IPS-20b (cell line): Measurements from ENCODE around the gene UNC93B1.

Source experiments
- H3K27ac ChIP-seq: one replicate; pipeline ENCODE4 v1.5.1; 2013; ENCODE audit warnings: low read length
- H3K27me3 ChIP-seq: 2 replicates; pipeline ENCODE4 v1.6.1; 2013; ENCODE audit warnings: mild to moderate bottlenecking, low read length, inconsistent platforms; ENCODE audit not compliant: insufficient read depth
- H3K36me3 ChIP-seq: 2 replicates; pipeline ENCODE4 v1.6.1; 2013; ENCODE audit warnings: low read depth, mild to moderate bottlenecking, inconsistent platforms, low read length, moderate library complexity; ENCODE audit not compliant: insufficient read depth
- H3K4me1 ChIP-seq: 2 replicates; pipeline ENCODE4 v1.6.1; 2013; ENCODE audit warnings: mild to moderate bottlenecking, control low read depth, inconsistent platforms, low read length, moderate library complexity; ENCODE audit not compliant: insufficient read depth
- H3K4me3 ChIP-seq: 2 replicates; pipeline ENCODE4 v1.5.1; 2013; ENCODE audit warnings: mild to moderate bottlenecking, low read length, inconsistent platforms
- H3K9ac ChIP-seq: 2 replicates; pipeline ENCODE4 v1.6.1; 2013; ENCODE audit warnings: low read depth, mild to moderate bottlenecking, inconsistent platforms, low read length, moderate library complexity
- H3K9me3 ChIP-seq: 2 replicates; pipeline ENCODE4 v1.6.1; 2013; ENCODE audit warnings: mild to moderate bottlenecking, low read depth, low read length, inconsistent platforms; ENCODE audit not compliant: insufficient read depth

The UNC93B1 gene

DNA sequence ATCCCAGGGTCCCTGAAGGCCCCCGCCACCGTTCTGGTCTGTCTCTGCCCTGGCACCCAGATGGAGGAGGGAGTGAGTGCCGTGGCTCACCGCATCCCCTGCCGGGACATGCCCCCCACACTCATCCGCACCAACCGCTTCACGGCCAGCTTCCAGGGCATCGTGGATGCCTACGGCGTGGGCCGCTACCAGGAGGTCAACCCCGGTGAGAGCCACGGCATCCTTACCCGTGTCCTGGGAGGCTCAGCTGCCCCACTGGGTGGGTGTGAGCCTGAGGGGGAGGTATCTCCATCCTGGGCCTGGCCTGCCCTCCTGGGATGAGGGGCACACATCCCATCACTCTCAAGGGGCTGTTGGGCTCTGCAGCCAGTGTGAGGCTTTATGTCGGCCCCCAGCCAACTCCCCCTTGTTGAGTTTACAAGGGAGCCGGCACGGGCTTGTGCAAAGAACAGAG, 41.0 kb upstream of the UNC93B1 start:
- H3K36me3 ChIP-seq: no peaks in the 10 kb centered on the region
- no peak overlapping the region for H3K27ac ChIP-seq
- no peaks in the 10 kb centered on the region for H3K9me3 ChIP-seq
- H3K9ac ChIP-seq: no peak overlapping the region
- H3K27me3 ChIP-seq: no peaks in the 10 kb centered on the region
- H3K4me1 ChIP-seq: peaks cover 3% of the 10 kb centered on the region; the same call in 1 of the 2 replicates
- no peak overlapping the region for H3K4me3 ChIP-seq

DNA sequence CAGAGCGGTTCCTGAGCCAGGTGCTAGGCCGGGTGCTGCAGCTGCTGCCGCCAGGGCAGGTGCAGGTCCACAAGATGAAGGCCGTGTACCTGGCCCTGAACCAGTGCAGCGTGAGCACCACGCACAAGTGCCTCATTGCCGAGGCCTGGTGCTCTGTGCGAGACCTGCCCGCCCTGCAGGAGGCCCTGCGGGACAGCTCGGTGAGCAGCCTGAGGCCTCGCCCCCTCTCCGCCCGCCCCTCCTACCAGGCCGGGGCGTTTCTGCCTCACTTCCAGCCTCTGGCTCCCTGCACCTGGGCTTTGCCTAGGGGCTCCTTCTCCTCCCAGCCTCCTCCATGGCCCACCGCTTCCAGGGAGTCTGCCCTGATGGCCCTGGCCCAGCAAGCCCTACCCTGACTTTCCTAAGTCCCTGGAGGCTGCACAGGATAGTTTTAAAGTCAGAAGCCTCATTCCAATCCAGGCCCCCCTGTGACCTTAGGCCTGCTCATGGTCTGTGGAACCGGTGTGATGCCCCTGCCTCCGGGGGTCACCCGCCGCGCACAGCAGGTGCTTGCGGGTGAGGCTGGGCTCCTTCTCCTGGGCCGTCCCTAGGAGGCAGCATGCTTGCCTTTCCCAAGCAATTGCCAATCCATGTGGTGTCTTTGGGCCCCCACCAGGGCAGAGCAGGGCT, 40.4 kb upstream of the UNC93B1 start:
- no peaks in the 10 kb centered on the region for H3K36me3 ChIP-seq
- H3K27ac ChIP-seq: no peak overlapping the region
- H3K4me1 ChIP-seq: peaks cover 4% of the 10 kb centered on the region; the same call in 1 of the 2 replicates

DNA sequence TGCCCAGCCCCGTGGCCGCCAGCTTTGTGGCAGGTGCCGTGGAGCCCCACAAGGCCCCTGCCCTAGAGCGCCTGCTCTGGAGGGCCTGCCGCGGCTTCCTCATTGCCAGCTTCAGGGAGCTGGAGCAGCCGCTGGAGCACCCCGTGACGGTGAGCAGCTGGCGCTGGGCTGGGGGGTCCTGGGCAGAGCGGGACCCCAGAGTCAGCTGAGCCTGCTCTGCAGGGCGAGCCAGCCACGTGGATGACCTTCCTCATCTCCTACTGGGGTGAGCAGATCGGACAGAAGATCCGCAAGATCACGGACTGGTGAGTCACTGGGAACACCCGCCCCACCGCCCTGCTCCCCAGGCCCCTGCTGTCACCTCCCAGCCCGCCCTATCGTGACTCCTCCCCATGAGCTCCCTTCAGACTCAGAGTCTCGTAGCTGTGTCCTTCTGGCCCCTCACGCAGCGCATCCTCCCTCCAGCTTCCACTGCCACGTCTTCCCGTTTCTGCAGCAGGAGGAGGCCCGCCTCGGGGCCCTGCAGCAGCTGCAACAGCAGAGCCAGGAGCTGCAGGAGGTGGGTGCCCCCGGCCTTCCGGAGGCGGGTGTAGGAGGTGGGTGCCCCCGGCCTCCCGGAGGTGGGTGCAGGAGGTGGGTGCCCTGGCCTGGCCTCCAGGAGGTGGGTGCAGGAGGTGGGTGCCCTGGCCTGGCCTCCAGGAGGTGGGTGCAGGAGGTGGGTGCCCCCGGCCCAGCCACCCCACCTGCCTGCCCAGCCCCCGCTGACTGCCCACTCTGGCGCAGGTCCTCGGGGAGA, 39.6 kb upstream of the UNC93B1 start:
- Histone ChIP-seq H3K36me3 (no peaks in the 10 kb centered on the region), H3K27me3 (no peaks in the 10 kb centered on the region), H3K9ac (no peak overlapping the region), H3K4me3 (no peak overlapping the region), H3K27ac (no peak overlapping the region), H3K4me1 (peaks cover 4% of the 10 kb centered on the region; the same call in 1 of the 2 replicates), H3K9me3 (no peaks in the 10 kb centered on the region)

More for the DNA sequence above, 40.4 kb upstream of the UNC93B1 start:
- no peak overlapping the region for H3K4me3 ChIP-seq
- H3K9ac ChIP-seq: no peak overlapping the region
- H3K9me3 ChIP-seq: no peaks in the 10 kb centered on the region
- H3K27me3 ChIP-seq: no peaks in the 10 kb centered on the region

DNA sequence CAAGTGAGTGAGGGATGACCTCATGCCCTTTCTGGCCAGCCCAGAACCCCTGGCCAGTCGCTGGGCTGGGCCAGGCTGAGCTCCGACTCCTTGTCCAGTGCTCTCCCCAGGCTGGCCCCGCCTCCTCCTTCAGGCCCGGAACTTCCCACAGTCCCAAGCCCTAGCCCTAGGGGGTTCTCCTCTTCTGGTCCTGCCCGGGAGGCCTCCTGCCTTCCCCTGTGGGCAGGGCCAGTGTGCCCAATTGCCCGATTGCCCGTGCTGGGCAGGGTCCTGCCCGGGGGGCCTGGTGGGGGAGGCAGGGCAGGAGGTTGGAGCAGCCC, 39.1 kb upstream of the UNC93B1 start:
- peaks cover 4% of the 10 kb centered on the region; the same call in 1 of the 2 replicates for H3K4me1 ChIP-seq
- H3K9ac ChIP-seq: no peak overlapping the region
- no peaks in the 10 kb centered on the region for H3K36me3 ChIP-seq
- no peaks in the 10 kb centered on the region for H3K9me3 ChIP-seq
- no peak overlapping the region for H3K27ac ChIP-seq
- no peak overlapping the region for H3K4me3 ChIP-seq
- H3K27me3 ChIP-seq: no peaks in the 10 kb centered on the region

DNA sequence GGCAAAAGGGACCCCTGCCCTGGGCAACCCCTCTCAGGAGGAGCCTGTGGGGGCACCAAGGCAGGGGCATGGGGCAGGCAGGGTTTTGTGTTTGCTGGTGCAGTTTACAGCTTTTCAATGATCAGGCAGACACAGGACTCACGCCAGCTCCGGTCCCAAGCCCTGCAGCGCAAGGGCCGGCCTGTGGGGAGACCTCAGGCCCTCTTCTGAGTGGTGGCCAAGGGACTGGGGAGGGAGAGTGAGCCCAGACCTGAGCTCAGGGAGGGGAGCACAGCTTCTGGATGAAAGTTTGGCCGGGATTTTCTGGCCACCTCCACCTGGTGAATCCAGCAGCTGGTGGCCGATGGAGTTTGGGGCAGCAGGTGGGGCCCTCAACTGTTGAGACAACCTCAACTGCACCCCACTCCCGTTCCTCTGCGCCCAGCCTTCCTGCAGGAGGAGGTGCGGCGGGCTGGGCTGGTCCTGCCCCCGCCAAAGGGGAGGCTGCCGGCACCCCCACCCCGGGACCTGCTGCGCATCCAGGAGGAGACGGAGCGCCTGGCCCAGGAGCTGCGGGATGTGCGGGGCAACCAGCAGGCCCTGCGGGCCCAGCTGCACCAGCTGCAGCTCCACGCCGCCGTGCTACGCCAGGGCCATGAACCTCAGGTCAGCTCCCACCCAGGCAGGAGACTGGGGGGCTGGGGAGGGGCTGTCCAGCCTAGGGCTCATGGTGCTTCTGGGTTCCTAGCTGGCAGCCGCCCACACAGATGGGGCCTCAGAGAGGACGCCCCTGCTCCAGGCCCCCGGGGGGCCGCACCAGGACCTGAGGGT, 38.5 kb upstream of the UNC93B1 start:
- no peaks in the 10 kb centered on the region for H3K36me3 ChIP-seq
- H3K27ac ChIP-seq: no peak overlapping the region
- H3K9me3 ChIP-seq: no peaks in the 10 kb centered on the region
- H3K4me3 ChIP-seq: no peak overlapping the region
- H3K9ac ChIP-seq: no peak overlapping the region
- no peaks in the 10 kb centered on the region for H3K27me3 ChIP-seq
- H3K4me1 ChIP-seq: peaks cover 4% of the 10 kb centered on the region; the same call in 1 of the 2 replicates

DNA sequence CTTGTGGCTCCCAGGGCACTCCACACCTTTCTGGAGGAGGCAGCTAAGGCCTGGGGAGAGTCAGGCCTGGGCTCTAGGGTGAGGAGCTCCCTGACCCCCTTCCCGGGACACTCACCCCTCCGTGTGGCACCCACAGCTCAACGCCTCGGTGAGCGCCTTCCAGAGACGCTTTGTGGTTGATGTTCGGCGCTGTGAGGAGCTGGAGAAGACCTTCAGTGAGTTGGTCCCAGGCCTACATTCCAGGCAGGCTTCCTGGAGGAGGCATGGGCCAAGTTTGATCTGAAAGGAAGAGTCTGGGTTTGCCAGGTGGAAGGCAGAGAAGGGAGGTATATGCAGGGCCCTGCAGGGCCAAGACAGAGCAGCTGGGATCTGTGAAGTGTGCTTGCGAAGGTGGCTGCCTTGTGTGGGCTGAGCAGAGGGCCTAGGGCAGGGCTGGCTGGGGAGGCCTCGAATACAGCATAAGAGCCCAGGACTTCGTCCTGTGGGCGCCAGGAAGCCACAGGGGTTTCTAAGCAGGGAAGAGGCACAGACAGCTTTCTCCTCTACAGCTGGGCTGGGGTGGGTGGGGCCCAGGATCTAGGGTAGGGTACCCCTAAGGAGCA, 37.8 kb upstream of the UNC93B1 start:
- Histone ChIP-seq H3K27me3 (no peaks in the 10 kb centered on the region), H3K27ac (no peak overlapping the region), H3K4me3 (no peak overlapping the region), H3K4me1 (peaks cover 4% of the 10 kb centered on the region; the same call in 1 of the 2 replicates), H3K9ac (no peak overlapping the region), H3K9me3 (no peaks in the 10 kb centered on the region), H3K36me3 (no peaks in the 10 kb centered on the region)

DNA sequence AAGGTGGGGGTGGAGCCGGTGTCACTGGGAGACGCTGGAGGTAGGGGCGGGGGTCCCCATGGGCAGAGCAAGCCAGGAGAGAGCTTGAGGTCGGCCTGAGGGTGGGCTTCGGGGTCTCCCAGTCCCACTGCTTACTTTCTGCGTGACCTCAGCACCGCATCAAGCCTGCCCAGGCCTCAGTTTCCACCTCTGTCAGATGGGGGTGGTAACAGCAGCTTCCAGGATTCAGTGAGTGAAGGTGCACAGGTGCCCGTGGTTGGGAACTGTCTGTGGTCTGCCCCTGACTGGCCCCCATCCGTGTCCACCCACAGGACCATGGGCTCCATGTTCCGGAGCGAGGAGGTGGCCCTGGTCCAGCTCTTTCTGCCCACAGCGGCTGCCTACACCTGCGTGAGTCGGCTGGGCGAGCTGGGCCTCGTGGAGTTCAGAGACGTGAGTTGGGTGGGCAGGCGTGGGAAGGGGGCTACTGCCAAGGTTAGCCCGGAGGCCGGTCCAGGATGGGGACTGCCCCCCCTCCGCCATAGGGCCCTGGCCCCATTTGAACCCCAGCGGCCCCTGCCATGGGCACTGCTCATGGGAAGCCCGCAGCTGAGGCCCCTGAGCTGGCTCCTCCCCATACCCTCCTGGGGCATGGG, 37.2 kb upstream of the UNC93B1 start:
- H3K36me3 ChIP-seq: no peaks in the 10 kb centered on the region
- H3K27me3 ChIP-seq: no peaks in the 10 kb centered on the region
- H3K27ac ChIP-seq: no peak overlapping the region
- H3K4me3 ChIP-seq: no peak overlapping the region
- peaks cover 4% of the 10 kb centered on the region; the same call in 1 of the 2 replicates for H3K4me1 ChIP-seq
- no peak overlapping the region for H3K9ac ChIP-seq
- no peaks in the 10 kb centered on the region for H3K9me3 ChIP-seq

DNA sequence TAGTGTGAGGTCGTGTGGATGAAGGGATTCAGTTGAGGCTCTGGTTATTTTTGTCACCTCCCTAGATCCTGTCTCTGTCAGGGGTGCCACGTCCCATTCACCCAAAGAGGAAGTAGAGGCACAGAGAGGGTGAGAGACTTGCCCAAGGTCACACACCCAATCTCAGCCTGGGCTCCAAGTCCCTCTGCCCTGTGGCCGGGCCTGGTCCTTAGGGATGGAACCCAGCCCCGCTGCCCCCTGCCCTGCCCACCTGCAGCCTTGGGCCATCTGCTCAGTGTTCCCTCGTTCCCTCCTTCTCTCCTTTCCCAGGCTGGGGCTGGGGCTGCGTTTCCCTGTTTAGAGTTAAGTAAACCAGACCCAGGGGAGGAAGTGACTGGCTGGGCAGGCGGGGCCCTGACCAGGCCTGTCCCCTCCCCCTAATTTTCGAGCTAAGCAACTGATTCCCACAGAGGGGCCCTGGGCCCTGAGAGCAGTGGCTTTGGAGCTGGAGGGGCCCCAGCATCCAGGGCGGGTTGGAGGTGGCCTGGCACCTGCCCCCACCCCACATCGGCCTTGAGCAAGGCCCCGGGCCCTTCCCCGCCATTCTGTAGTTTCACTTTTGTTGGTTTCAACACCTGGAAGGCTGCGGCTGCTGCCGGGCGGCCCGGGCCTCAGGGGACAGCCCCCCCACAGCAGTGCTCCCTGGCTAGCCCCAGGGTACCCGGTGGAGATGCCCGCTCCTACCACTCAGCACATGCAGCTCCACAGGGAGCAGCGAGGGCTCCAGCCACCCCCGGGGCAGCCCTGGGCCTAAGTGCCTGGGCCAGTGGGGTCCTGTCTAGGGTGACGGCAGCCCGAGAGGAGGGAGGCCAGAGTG, 36.4 kb upstream of the UNC93B1 start:
- Histone ChIP-seq H3K27ac (peak overlapping the region; percentile 55), H3K9me3 (no peaks in the 10 kb centered on the region), H3K36me3 (peaks cover 3% of the 10 kb centered on the region; the same call in 1 of the 2 replicates), H3K4me1 (peaks cover 4% of the 10 kb centered on the region; the same call in 1 of the 2 replicates), H3K4me3 (no peak overlapping the region), H3K27me3 (no peaks in the 10 kb centered on the region), H3K9ac (peak overlapping the region; percentile 16; the same call in 1 of the 2 replicates)

DNA sequence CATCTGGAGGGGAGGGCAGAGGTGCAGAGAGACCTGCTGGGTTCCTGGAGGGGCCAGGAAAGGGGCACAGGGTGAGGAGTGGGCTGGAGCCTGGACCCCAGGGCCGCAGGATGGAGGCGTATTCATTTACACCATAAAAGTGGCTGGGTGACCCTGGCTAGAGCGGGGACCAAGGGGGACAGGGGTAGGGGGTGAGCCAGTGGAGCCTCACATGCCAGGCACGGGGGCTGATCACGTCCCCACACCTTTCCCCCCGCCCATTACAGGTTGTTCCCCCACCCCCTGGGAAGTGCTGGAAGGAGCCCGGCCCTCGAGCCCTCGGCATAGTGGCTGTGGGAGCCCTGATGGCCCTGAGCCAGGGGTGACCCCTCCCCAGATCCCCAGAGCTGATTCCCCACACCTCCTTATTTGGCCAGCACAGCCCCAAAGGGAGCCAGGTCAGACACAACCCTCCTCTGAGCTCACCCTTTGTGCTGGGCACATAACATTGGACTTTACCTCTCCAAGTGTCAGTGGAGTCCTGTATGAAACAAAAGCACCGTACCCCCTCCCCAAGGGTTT, 35.7 kb upstream of the UNC93B1 start:
- Histone ChIP-seq H3K4me3 (peak overlapping the region; percentile 64; the same call in 1 of the 2 replicates), H3K9me3 (no peaks in the 10 kb centered on the region), H3K36me3 (peaks cover 9% of the 10 kb centered on the region; the same call in 1 of the 2 replicates), H3K27ac (peak overlapping the region; percentile 55), H3K9ac (peak overlapping the region; percentile 39; the same call in 1 of the 2 replicates), H3K4me1 (peaks cover 4% of the 10 kb centered on the region; the same call in 1 of the 2 replicates), H3K27me3 (no peaks in the 10 kb centered on the region)
